Kidney (tissue), 14 donors: ENCODE results near the gene NHSL2. TPM values are rescaled to one million over a fixed set of nuclear protein-coding genes. Genes with fewer than 3 reads are reported as not detected.

ENCODE experiments used
- DNase-seq, 5 donors: peaks; one replicate each; pipeline ENCODE4 v3.0.0-alpha.2; 2013 to 2020
- FAIRE-seq: peaks from 2 replicates; lab custom pipeline; 2012; peaks lifted over from hg19 to GRCh38; lab: Jason Lieb, UNC
- H3K27ac ChIP-seq, 2 donors: one replicate each; pipeline ENCODE4 v1.7.0; 2013; ENCODE audit warnings: low read depth in 2 of 2, low read length in 2 of 2, inconsistent platforms in 1 of 2
- H3K27me3 ChIP-seq: one replicate; pipeline ENCODE4 v1.7.1; 2013; ENCODE audit warnings: low read length, inconsistent platforms; ENCODE audit not compliant: control insufficient read depth, insufficient read depth
- H3K36me3 ChIP-seq, 3 donors: one replicate each; pipeline versions ENCODE4 v1.7.0 to v1.7.1; 2013; ENCODE audit warnings: low read length in 3 of 3, control low read depth in 1 of 3, inconsistent platforms in 1 of 3; ENCODE audit not compliant: insufficient read depth in 3 of 3, control insufficient read depth in 2 of 3
- H3K4me1 ChIP-seq, 3 donors: one replicate each; pipeline versions ENCODE4 v1.7.0 to v1.7.1; 2013; ENCODE audit warnings: low read length in 3 of 3, inconsistent platforms in 1 of 3, low read depth in 1 of 3; ENCODE audit not compliant: control insufficient read depth in 2 of 3, insufficient read depth in 2 of 3
- H3K4me3 ChIP-seq, 3 donors: one replicate each; pipeline versions ENCODE4 v1.7.0 to v1.8.1; 2013; ENCODE audit warnings: low read length in 3 of 3, control low read depth in 1 of 3, inconsistent platforms in 1 of 3
- H3K9ac ChIP-seq, 3 donors: one replicate each; pipeline versions ENCODE4 v1.7.0 to v1.7.1; 2013; ENCODE audit warnings: low read length in 3 of 3, control low read depth in 1 of 3, inconsistent platforms in 1 of 3
- H3K9me3 ChIP-seq, 3 donors: one replicate each; pipeline versions ENCODE4 v1.7.0 to v1.7.1; 2013; ENCODE audit warnings: low read length in 3 of 3, control low read depth in 1 of 3, inconsistent platforms in 1 of 3; ENCODE audit not compliant: control insufficient read depth in 2 of 3, insufficient read depth in 1 of 3
- CTCF ChIP-seq: IDR thresholded peaks from 3 replicates; pipeline ENCODE4 v1.5.1; 2012; ENCODE audit warnings: mild to moderate bottlenecking, moderate library complexity, borderline replicate concordance; ENCODE audit not compliant: insufficient read depth; ENCODE audit errors: extremely low read depth
- intact Hi-C: fragments of 100-400 bp; cut with DNase I; formaldehyde crosslinking; loops from one replicate; pipeline ENCODE4 v1.11.1; 2022
- polyA plus RNA-seq: library from polyadenylated mRNA; stranded (reverse); fragments of 350-450 nt; fragmentation: Illumina TruSeq; extraction: RNeasy Lipid Tissue Mini Kit (QIAGEN cat#74804); gene quantifications from one replicate; pipeline ENCODE4 v1.2.3, GENCODE V29; 2014; ENCODE audit warnings: low read depth, low replicate concordance; ENCODE audit not compliant: insufficient read depth
- total RNA-seq: library from RNA; stranded (reverse); fragmentation: NEBNext Ultra II Directional; extraction: Animal tissue kit (Norgen Biotek cat#: 25700); gene quantifications from one replicate; pipeline ENCODE4 v1.2.1, GENCODE V29; 2021
- donor health status: control.
- donor health status: control.
- donor health status: control.
- donor health status: control.
- donor health status: control.
- donor health status: DM: yes; HTN: yes; CAD: no.
- donor health status: Normal renal cell carcinoma (clear cell type).

NHSL2 gene
- total and polyA plus RNA-seq, 2 donors from 2014 or later, result 1.3 to 10.8 TPM

- peak within 1 kb of the TSS; percentile 65 to 67 for H3K27ac ChIP-seq
- H3K9ac ChIP-seq, result peak within 1 kb of the TSS; percentile 69 to 82 (median 79)
- H3K9me3 ChIP-seq, result no peaks in the 10 kb centered on the region
- intact Hi-C loops, result no loop called here
- H3K27me3 ChIP-seq, result no peaks in the 10 kb centered on the region
- TF ChIP-seq CTCF, result no peak
- peak; percentile 58 for FAIRE-seq
- H3K36me3 ChIP-seq, result no peaks in the 10 kb centered on the region
- peak within 1 kb of the TSS; percentile 83 to 93 (median 92) for H3K4me3 ChIP-seq
- H3K4me1 ChIP-seq, result peaks cover 3 to 5% (median 5%) of the 10 kb centered on the region in 3 donors
- peak; percentile 94 to 98 (median 97) for DNase-seq
These were observed 270.8 kb downstream of the NHSL2 start, which contains the start of gene PIN4 for GRCh38 chrX:72181178-72182125. Gene PIN4, plus strand, starts transcription at chrX:72181757. Its CDS starts 29 bp downstream, at chrX:72181786.

GRCh38 chrX:72182924-72183323 lies 272.3 kb downstream of the NHSL2 start:
- intact Hi-C loops, result no loop called here
- FAIRE-seq (no peak), DNase-seq (no peak)
- TF ChIP-seq CTCF, result no peak
- Histone ChIP-seq H3K4me1 (peaks cover 3 to 5% (median 5%) of the 10 kb centered on the region in 3 donors), H3K9me3 (no peaks in the 10 kb centered on the region), H3K4me3 (peak overlapping the region in 2 of 3 donors; percentile 21 to 93), H3K27ac (no peak overlapping the region), H3K36me3 (no peaks in the 10 kb centered on the region), H3K9ac (no peak overlapping the region), H3K27me3 (no peaks in the 10 kb centered on the region)

GRCh38 chrX:72201836-72202536 lies 291.3 kb downstream of the NHSL2 start:
- FAIRE-seq (no peak), DNase-seq (no peak)
- no peak overlapping the region for H3K9ac ChIP-seq

More at GRCh38 chrX:72201836-72202536, 291.3 kb downstream of the NHSL2 start:
- intact Hi-C loops, result no loop called here
- Histone ChIP-seq H3K36me3 (peaks cover 0 to 5% (median under 1%) of the 10 kb centered on the region in 3 donors), H3K27ac (no peak overlapping the region), H3K9me3 (no peaks in the 10 kb centered on the region), H3K27me3 (peaks cover under 1% of the 10 kb centered on the region), H3K4me3 (no peak overlapping the region), H3K4me1 (no peaks in the 10 kb centered on the region)
- TF ChIP-seq CTCF, result no peak

Other genes starting within 250 kb of the NHSL2 start
- not detected for gene CXorf49, start 192.6 kb upstream of the NHSL2 start, total RNA-seq
- gene CXorf49, start 192.6 kb upstream of the NHSL2 start, polyA plus RNA-seq, result not detected
- gene CXorf49B, start 147.5 kb upstream of the NHSL2 start, total RNA-seq, result not detected
- gene CXorf49B, start 147.5 kb upstream of the NHSL2 start, polyA plus RNA-seq, result not detected
- 6.9 TPM for gene RTL5, start 221.1 kb downstream of the NHSL2 start, total RNA-seq
- gene RTL5, start 221.1 kb downstream of the NHSL2 start, polyA plus RNA-seq, result 5.7 TPM